ENCODE measurements around the gene GRIK4. TPM values are rescaled to one million over a fixed set of nuclear protein-coding genes. Genes with fewer than 3 reads are reported as not detected.

Gene GRIK4
- total and polyA plus RNA-seq, 4 donors = 0.05 to 0.25 (median 0.06) TPM; not detected in 1

GRCh38 chr11:120773501-120774031 lies 262.0 kb downstream of the GRIK4 start (continued):
- no peak for TF ChIP-seq CTCF (IDR thresholded peaks at IDR 0.05; ENCODE audit: low read depth, low read length, missing input control)
- no peak for TF ChIP-seq FOXA1 (IDR thresholded peaks at IDR 0.05)
- no peak for TF ChIP-seq SP1 (IDR thresholded peaks at IDR 0.05)
- no peak for TF ChIP-seq FOXA2 (IDR thresholded peaks at IDR 0.05)
- no peak for TF ChIP-seq GABPA (IDR thresholded peaks at IDR 0.05 in 1 of 2, conservative IDR thresholded peaks at IDR 0.05 in 1 of 2)

- Histone ChIP-seq H3K4me1 (ENCODE audit: control insufficient read depth in 4 of 4, insufficient read depth in 4 of 4, low read length in 3 of 4) (no peaks in the 10 kb centered on the region), H3K4me3 (ENCODE audit: low read depth in 1 of 3, low read length in 3 of 3) (no peak overlapping the region), H3K27me3 (ENCODE audit: control insufficient read depth in 4 of 4, insufficient read depth in 4 of 4, low read length in 3 of 4) (no peaks in the 10 kb centered on the region), H3K36me3 (ENCODE audit: control insufficient read depth in 4 of 4, insufficient read depth in 3 of 4, low read depth in 1 of 4, low read length in 3 of 4) (no peaks in the 10 kb centered on the region), H3K9ac (ENCODE audit: low read depth in 1 of 2, low read length in 2 of 2) (no peak overlapping the region), H3K27ac (ENCODE audit: low read depth in 1 of 2, low read length in 2 of 2) (no peak overlapping the region), H3K9me3 (ENCODE audit: control insufficient read depth in 4 of 4, low read length in 3 of 4) (no peaks in the 10 kb centered on the region)
- WGBS = 86% methylated on average over 7 of the region's 7 CpGs
- no peak for DNase-seq (ENCODE audit: low spot score)
- TF ChIP-seq MAX (IDR thresholded peaks at IDR 0.05) (no peak), TAF1 (conservative IDR thresholded peaks at IDR 0.05) (no peak), YY1 (IDR thresholded peaks at IDR 0.05) (no peak), CTCF (IDR thresholded peaks at IDR 0.05; ENCODE audit: low read depth, low read length, missing input control) (no peak), JUND (IDR thresholded peaks at IDR 0.05) (no peak), ZBTB33 (IDR thresholded peaks at IDR 0.05) (no peak), RXRA (IDR thresholded peaks at IDR 0.05) (no peak), FOXA2 (IDR thresholded peaks at IDR 0.05) (no peak), EGR1 (IDR thresholded peaks at IDR 0.05; ENCODE audit: low read depth in 2 of 2) (no peak), FOXA1 (IDR thresholded peaks at IDR 0.05) (no peak), HNF4A (conservative IDR thresholded peaks at IDR 0.05) (no peak), NR2F2 (IDR thresholded peaks at IDR 0.05) (no peak), REST (IDR thresholded peaks at IDR 0.05) (no peak), SP1 (IDR thresholded peaks at IDR 0.05) (no peak), ATF3 (IDR thresholded peaks at IDR 0.05) (no peak), GABPA (IDR thresholded peaks at IDR 0.05 in 1 of 2, conservative IDR thresholded peaks at IDR 0.05 in 1 of 2) (no peak), HNF4G (IDR thresholded peaks at IDR 0.05) (no peak), RAD21 (IDR thresholded peaks at IDR 0.05) (no peak)
Measured at GRCh38 chr11:120774591-120775386, 263.2 kb downstream of the GRIK4 start.

Measured in liver (tissue), 9 donors.